NB4 (cell line): ENCODE measurements around the gene ITPK1.

ENCODE experiments used
- DNase-seq: peaks from one replicate; pipeline ENCODE4 v3.0.0; 2010; ENCODE audit warnings: low read depth
- H3K4me3 ChIP-seq: one replicate; pipeline ENCODE4 v1.5.1; 2011; ENCODE audit warnings: mild to moderate bottlenecking, low read depth, low read length, moderate library complexity
- CTCF ChIP-seq: IDR thresholded peaks from one replicate; pipeline ENCODE4 v1.5.1; 2012; ENCODE audit warnings: low read depth, low read length
- MAX ChIP-seq: IDR thresholded peaks from 2 replicates; pipeline ENCODE4 v1.6.1; 2011; ENCODE audit warnings: low read depth, low read length
- MYC ChIP-seq: IDR thresholded peaks from 2 replicates; pipeline ENCODE4 v1.6.1; 2011; ENCODE audit warnings: low read depth, low read length
- POLR2A ChIP-seq: IDR thresholded peaks from 2 replicates; pipeline ENCODE4 v1.6.1; 2011; ENCODE audit warnings: mild to moderate bottlenecking; ENCODE audit not compliant: insufficient read length; ENCODE audit errors: extremely low read depth

ITPK1 gene

GRCh38 chr14:92936085-92936484 lies 179.6 kb downstream of the ITPK1 start:
- no peak overlapping the region for H3K4me3 ChIP-seq
- no peak for TF ChIP-seq MAX
- TF ChIP-seq MYC, result no peak
- no peak for TF ChIP-seq CTCF
- TF ChIP-seq POLR2A, result no peak
- no peak for DNase-seq

GRCh38 chr14:92935446-92935845 lies 180.3 kb downstream of the ITPK1 start:
- TF ChIP-seq MYC (no peak), MAX (no peak), CTCF (no peak), POLR2A (no peak)
- no peak overlapping the region for H3K4me3 ChIP-seq
- no peak for DNase-seq

- DNase-seq, result no peak
These were observed 181.3 kb downstream of the ITPK1 start for GRCh38 chr14:92934196-92935085.

DNA sequence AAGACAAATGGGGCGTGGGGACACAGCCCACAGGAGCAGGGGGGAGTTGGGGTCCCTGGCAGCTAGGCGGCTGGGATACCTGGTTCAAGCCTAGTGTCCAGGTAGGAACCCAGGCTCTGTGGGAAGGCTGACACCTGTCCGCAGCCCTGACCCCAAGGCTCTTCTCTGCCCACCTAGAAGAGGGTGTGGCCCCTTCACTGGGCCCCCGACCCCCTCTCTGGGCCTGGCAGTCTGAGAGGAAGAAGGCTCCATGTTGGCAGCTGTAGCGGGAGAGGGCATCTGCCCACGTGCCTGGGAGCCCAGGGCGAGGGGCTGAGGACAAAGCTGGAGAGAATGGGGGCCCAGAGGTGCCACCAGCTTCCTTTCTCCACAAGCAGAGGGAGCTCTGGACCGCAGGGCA lies 182.2 kb downstream of the ITPK1 start:
- TF ChIP-seq MYC (no peak), CTCF (no peak), MAX (no peak), POLR2A (no peak)
- H3K4me3 ChIP-seq, result no peak overlapping the region
- no peak for DNase-seq

More at GRCh38 chr14:92934196-92935085, 181.3 kb downstream of the ITPK1 start:
- H3K4me3 ChIP-seq, result no peak overlapping the region
- TF ChIP-seq MYC (no peak), CTCF (no peak), MAX (no peak), POLR2A (no peak)

GRCh38 chr14:92932448-92933395 lies 183.0 kb downstream of the ITPK1 start:
- no peak for DNase-seq
- no peak overlapping the region for H3K4me3 ChIP-seq
- TF ChIP-seq CTCF, result no peak
- no peak for TF ChIP-seq POLR2A
- TF ChIP-seq MAX, result no peak
- TF ChIP-seq MYC, result no peak
